K562 (cell line): ENCODE measurements around the gene NR2F6. TPM values are rescaled to one million over a fixed set of nuclear protein-coding genes. Genes with fewer than 3 reads are reported as not detected.

Source experiments
- CBX8 ChIP-seq: fragments of 200-600 bp; sonication (generic); IDR thresholded peaks from 2 replicates; pipeline ENCODE4 v1.6.1; 2012; ENCODE audit warnings: borderline replicate concordance, mixed run types, low read depth, mild to moderate bottlenecking, moderate library complexity, mixed read lengths, low read length, control low read depth, inconsistent platforms; ENCODE audit not compliant: poor library complexity, severe bottlenecking; ENCODE audit errors: extremely low read depth
- FOXK2 ChIP-seq, 2 experiments: fragments of 450-650 bp; IDR thresholded peaks in 1 of 2; conservative IDR thresholded peaks in 1 of 2; 2 replicates each; pipeline ENCODE4 v1.6.1; 2016; ENCODE audit warnings: low read depth in 2 of 2, mild to moderate bottlenecking in 1 of 2
- GTF2F1 ChIP-seq: IDR thresholded peaks from 2 replicates; pipeline ENCODE4 v1.6.1; 2011; ENCODE audit warnings: low read depth, low read length, improper control_type of control experiment
- HDAC1 ChIP-seq, 2 experiments: fragments of 450-650 bp; IDR thresholded peaks; 2 replicates each; pipeline ENCODE4 v1.6.1; 2016 to 2017; ENCODE audit warnings: inconsistent platforms in 1 of 2, mild to moderate bottlenecking in 1 of 2, moderate library complexity in 1 of 2
- NCOA2 ChIP-seq, 2 experiments: fragments of 450-650 bp; IDR thresholded peaks; 2 replicates each; pipeline ENCODE4 v1.6.1; 2018; ENCODE audit warnings: mild to moderate bottlenecking in 2 of 2, moderate library complexity in 1 of 2; ENCODE audit not compliant: partially characterized antibody in 2 of 2
- NFYB ChIP-seq: IDR thresholded peaks from 2 replicates; pipeline ENCODE4 v1.6.1; 2011; ENCODE audit warnings: mild to moderate bottlenecking, moderate library complexity; ENCODE audit not compliant: insufficient read length; ENCODE audit errors: extremely low read depth
- RAD21 ChIP-seq, 2 experiments: fragments of 250-450 bp in 1 of 2; fragments of 450-650 bp in 1 of 2; sonication (Bioruptor Pico) in 1 of 2; formaldehyde crosslinking in 1 of 2; IDR thresholded peaks in 1 of 2; conservative IDR thresholded peaks in 1 of 2; 2 replicates each; pipeline versions ENCODE4 v1.4.0 to v1.8.0; 2020 to 2022; ENCODE audit warnings: mild to moderate bottlenecking in 2 of 2, moderate library complexity in 1 of 2
- RNF219 ChIP-seq: fragments of 250-450 bp; sonication (Bioruptor Pico); IDR thresholded peaks from 2 replicates; pipeline ENCODE4 v1.5.0; 2022; ENCODE audit warnings: mild to moderate bottlenecking
- SMAD1 ChIP-seq: fragments of 150-350 bp; IDR thresholded peaks from 2 replicates; pipeline ENCODE4 v1.6.1; 2014; ENCODE audit warnings: low read length, low read depth; ENCODE audit not compliant: partially characterized antibody
- SMC3 ChIP-seq: conservative IDR thresholded peaks from 2 replicates; pipeline ENCODE4 v1.6.1; 2011; ENCODE audit warnings: low read depth, low read length, improper control_type of control experiment; ENCODE audit not compliant: insufficient read depth
- YY1 ChIP-seq, 3 experiments: IDR thresholded peaks; 2 replicates each; pipeline ENCODE4 v1.6.1; 2011; ENCODE audit warnings: low read length in 2 of 3, mild to moderate bottlenecking in 2 of 3, moderate library complexity in 2 of 3, borderline replicate concordance in 1 of 3, control low read depth in 1 of 3, low read depth in 1 of 3; ENCODE audit not compliant: insufficient read depth in 3 of 3, insufficient replicate concordance in 2 of 3, control insufficient read depth in 1 of 3, insufficient read length in 1 of 3; ENCODE audit errors: extremely low read depth in 1 of 3
- ZNF592 ChIP-seq: fragments of 450-650 bp; IDR thresholded peaks from 2 replicates; pipeline ENCODE4 v1.6.1; 2017; ENCODE audit warnings: antibody characterized with exemption, mild to moderate bottlenecking
- ZNF740 ChIP-seq, 3 experiments: fragments of 200-800 bp in 1 of 3; sonication (Bioruptor generic) in 1 of 3; sonication (generic) in 1 of 3; formaldehyde crosslinking in 1 of 3; IDR thresholded peaks; 2 replicates each; pipeline versions ENCODE4 v1.6.1 to v1.8.0; 2016 to 2022; ENCODE audit warnings: mild to moderate bottlenecking in 2 of 3, missing compliant biosample characterization in 2 of 3, missing genetic modification characterization in 2 of 3, missing genetic modification reagents in 1 of 3
- ZNF785 ChIP-seq: fragments of 250-450 bp; sonication (Bioruptor Pico); IDR thresholded peaks from 2 replicates; pipeline ENCODE4 v1.4.0; 2020; ENCODE audit warnings: mild to moderate bottlenecking
- polyA plus RNA-seq, 8 experiments: library from polyadenylated mRNA; depleted of rRNA in 4 of 8; stranded (reverse) in 5 of 8; unstranded in 3 of 8; fragments of >200 nt; fragmentation: Nextera tagmentation in 2 of 8; fragmentation: Illumina TruSeq in 1 of 8; extraction: Ambion mirVana in 2 of 8; extraction: Trizol in 1 of 8; gene quantifications; 2 replicates each; pipeline versions ENCODE4 v1.2.1 to v1.2.3, GENCODE V29; 2011 to 2014; ENCODE audit warnings: inconsistent platforms in 1 of 8, missing spikeins in 1 of 8
- total RNA-seq, 7 experiments: library from RNA; depleted of rRNA in 6 of 7; stranded (reverse); fragments of >200 nt in 6 of 7; fragmentation: Illumina TruSeq in 2 of 7; extraction: Trizol in 2 of 7; gene quantifications; 2 replicates each; pipeline versions ENCODE4 v1.2.1 to v1.2.3, GENCODE V29; 2011 to 2021; ENCODE audit warnings: low replicate concordance in 1 of 7
- TF ChIP-seq, protein P1 (sequence below): sonication (generic); formaldehyde crosslinking; IDR thresholded peaks from 2 replicates; pipeline ENCODE4 v1.9.0; 2022; ENCODE audit warnings: mild to moderate bottlenecking, missing genetic modification reagents

Gene NR2F6
- total and polyA plus RNA-seq, 9 of the 15 experiments (the other 6 are each of a cell fraction or from before 2014, with no cell fraction given) = 0.76 to 97.5 (median 18.8) TPM

DNA sequence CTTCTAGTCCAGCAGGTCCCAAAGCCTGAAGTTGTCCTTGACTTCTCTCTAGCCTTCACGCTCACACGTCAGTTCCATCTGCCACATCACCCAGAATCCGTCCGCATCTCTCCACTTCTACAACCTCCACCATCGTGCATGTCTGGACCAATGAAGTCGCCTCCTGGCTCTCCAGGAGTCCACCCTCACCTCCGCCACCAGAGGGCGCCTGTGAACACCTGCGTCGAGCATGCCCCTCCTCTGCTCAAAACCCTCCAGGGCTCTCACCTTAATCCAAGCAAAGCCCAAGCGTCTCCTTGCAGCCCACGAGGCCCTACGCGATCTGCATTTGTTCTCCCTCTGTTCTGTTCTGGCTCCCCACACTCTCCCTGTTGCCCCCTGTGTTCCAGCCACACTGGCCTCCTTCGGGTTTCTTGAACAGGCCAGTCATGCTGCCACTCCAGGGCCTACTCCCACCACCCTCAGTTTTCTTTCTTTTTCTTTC lies 15.2 kb upstream of the NR2F6 start (continued):
- TF ChIP-seq YY1 (IDR thresholded peaks at IDR 0.05; ENCODE audit: borderline replicate concordance in 1 of 3, control insufficient read depth in 1 of 3, extremely low read depth in 1 of 3, insufficient read depth in 3 of 3, insufficient read length in 1 of 3, insufficient replicate concordance in 2 of 3, low read depth in 1 of 3, low read length in 2 of 3) (peak in 1 of 3 experiments; percentile 57), ZNF592 (peak; percentile 63), CBX8 (no peak), FOXK2 (conservative IDR thresholded peaks at IDR 0.05 in 1 of 2, IDR thresholded peaks at IDR 0.05 in 1 of 2; ENCODE audit: low read depth in 2 of 2) (peak in 1 of 2 experiments; percentile 43; a peak in 1 of 4 replicates), RNF219 (CRISPR knock-in tag) (no peak), RAD21 (CRISPR knock-in tag; conservative IDR thresholded peaks at IDR 0.05 in 1 of 2, IDR thresholded peaks at IDR 0.05 in 1 of 2) (peak; percentile 56 to 74), ZNF740 (CRISPR knock-in tag; IDR thresholded peaks at IDR 0.05) (no peak), ZNF740 (tag; IDR thresholded peaks at IDR 0.05) (no peak), NCOA2 (IDR thresholded peaks at IDR 0.05; ENCODE audit: partially characterized antibody in 2 of 2) (no peak), GTF2F1 (peak; percentile 64; the same call in 1 of the 2 replicates), ZNF785 (CRISPR knock-in tag) (no peak), SMC3 (peak; percentile 86), HDAC1 (IDR thresholded peaks at IDR 0.05) (peak in 1 of 2 experiments; percentile 55; a peak in 2 of 4 replicates), SMAD1 (no peak), NFYB (no peak)
- TF ChIP-seq, protein P1, sequence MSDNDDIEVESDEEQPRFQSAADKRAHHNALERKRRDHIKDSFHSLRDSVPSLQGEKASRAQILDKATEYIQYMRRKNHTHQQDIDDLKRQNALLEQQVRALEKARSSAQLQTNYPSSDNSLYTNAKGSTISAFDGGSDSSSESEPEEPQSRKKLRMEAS = peak; percentile 66
